COLO668 (cell line): ENCODE results near the gene TRAFD1.
A peak's percentile ranks its signal among the peaks of the same experiment; 100 is the strongest.
"Not testable (repeated sequence)": the region's sequence is repeated elsewhere in the genome, so short reads cannot be mapped to it uniquely, and the experiment has no call there.

Experiments used
- DNase-seq: peaks from one replicate; lab custom pipeline; 2025; ENCODE audit not compliant: unreplicated experiment; lab: John Stamatoyannopoulos, UW

Gene TRAFD1

GRCh38 chr12:112125250-112125999, at the start of gene TRAFD1:
TRAFD1 (plus strand) TSS chr12:112125560; CDS start chr12:112130523, 4,963 bp downstream.
- peak; percentile 99 for DNase-seq

DNA sequence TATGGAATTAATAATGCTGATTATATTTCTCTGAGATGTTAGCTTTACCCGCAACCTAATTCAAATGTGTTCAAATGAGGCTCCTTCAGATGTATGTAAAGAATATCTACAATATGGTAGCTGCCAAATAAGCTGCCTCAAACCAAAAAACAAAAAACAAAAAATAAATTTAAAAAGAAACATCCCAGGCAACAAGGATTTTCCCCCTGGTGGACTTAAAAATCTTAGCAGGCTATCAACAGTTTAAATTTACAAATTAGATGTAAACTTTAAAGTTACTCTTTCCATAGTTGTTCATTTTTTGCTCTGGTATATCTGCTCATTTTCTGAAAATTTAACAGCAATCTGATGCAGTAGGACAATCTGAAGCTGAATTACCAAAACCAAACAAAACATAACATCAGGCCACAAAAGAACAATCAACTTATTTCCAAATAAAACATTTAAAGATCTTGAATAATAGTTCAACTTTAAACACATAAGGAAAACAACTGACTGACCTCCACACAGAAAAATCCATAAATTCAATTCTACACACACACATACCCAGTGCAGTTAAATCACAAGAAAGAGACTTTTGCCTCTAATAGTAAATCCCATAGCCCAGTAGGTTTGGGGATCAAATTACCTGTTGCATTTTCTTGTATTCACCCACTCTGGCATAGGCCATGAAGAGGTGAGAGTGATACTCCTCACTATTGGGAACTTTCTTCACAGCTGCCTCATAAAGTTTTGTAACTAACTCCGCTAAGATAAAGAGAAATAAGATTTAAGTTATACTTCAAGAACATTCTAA, 38.1 kb upstream of the TRAFD1 start:
- no peak for DNase-seq

- DNase-seq = no peak
Observed at GRCh38 chr12:112087851-112088250, 37.5 kb upstream of the TRAFD1 start.

- no peak for DNase-seq
Observed at GRCh38 chr12:112091563-112091962, 33.8 kb upstream of the TRAFD1 start.

DNA sequence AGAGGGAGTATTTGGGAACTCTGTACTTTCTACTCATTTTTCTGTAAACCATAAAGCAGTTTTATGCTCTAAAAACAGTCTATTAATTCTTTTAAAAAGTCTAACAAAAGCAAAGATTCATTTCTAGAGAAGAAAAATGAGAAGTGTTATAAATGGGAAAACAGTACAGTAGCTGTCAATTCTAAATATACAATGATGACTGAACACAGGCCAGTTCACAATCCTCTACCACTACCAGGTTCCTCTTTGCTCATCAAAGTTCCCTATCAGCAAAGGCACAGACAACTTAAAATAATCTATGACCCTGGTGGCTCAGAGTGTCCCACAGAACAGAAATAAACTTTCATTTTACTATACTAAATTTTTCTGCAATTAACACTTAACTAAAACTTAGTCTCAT, 29.3 kb upstream of the TRAFD1 start:
- DNase-seq = no peak

DNA sequence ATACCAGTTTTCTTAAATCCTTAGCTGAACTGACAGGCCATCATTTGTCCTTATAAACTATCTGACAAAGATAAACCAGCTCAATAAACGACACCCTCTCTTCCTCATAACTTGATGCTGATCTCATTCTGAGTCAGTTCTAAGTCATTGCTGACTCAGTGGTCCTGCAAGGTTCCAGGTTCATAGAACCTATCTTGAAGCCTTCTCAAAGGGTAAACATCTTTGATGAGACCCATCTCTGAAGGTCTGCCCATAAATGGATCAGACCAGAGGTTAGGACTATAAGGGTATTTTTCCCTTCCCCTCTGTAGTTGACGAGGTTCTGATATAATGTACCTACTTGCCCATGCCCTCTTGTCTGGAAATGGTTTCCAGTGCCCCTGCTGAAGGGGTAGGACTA, 28.7 kb upstream of the TRAFD1 start:
- DNase-seq = no peak

DNA sequence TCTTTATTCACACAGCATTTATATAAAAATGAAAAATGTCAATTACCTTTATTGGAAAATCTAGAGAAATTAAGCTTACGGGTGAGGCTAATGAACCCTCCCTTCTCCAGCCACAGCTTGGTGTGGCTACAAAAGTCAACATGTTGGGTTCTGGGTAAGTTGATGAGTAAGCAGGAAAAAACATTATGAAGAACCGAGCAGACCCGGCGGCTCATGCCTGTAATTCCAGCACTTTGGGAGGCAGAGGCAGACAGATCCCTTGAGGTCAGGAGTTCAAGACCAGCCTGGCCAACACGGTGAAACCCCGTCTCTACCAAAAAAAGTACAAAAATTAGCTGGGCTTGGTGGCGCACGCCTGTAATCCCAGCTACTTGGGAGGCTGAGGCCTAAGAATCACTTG, 27.7 kb upstream of the TRAFD1 start:
- no peak for DNase-seq

DNA sequence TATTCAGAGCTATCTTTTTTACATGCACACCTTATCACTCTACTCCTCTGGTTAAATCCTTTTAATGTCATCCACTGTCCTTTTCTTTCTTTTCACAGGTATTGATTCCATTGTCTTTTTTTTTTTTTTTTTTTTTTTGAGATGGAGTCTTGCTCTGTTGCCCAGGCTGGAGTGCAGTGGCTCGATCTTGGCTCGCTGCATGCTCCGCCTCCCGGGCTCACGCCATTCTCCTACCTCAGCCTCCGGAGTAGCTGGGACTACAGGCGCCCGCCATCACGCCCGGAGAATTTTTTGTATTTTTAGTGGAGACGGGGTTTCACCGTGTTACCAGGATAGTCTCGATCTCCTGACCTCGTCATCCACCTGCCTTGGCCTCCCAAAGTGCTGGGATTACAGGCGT, 24.9 kb upstream of the TRAFD1 start:
- not testable (repeated sequence) for DNase-seq

DNA sequence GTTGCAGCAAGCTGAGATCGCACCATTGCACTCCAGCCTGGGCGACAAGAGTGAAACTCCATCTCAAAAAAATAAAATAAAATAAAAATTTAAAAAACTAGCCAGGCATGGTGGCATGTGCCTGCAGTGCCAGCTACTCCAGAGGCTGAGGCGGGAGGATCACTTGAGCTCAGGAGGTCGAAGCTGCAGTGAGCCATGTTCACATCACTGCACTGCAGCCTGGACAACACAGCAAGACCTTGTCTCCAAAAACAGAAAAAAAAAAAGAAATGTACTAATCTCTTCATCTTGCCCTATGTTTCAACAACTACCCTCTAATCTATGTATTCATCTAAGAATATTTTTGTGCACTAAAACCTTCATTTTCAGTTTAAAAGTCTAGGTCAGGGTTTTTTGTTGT, 23.2 kb upstream of the TRAFD1 start:
- no peak for DNase-seq

- not testable (repeated sequence) for DNase-seq
Observed at GRCh38 chr12:112102746-112103145, 22.6 kb upstream of the TRAFD1 start.

DNA sequence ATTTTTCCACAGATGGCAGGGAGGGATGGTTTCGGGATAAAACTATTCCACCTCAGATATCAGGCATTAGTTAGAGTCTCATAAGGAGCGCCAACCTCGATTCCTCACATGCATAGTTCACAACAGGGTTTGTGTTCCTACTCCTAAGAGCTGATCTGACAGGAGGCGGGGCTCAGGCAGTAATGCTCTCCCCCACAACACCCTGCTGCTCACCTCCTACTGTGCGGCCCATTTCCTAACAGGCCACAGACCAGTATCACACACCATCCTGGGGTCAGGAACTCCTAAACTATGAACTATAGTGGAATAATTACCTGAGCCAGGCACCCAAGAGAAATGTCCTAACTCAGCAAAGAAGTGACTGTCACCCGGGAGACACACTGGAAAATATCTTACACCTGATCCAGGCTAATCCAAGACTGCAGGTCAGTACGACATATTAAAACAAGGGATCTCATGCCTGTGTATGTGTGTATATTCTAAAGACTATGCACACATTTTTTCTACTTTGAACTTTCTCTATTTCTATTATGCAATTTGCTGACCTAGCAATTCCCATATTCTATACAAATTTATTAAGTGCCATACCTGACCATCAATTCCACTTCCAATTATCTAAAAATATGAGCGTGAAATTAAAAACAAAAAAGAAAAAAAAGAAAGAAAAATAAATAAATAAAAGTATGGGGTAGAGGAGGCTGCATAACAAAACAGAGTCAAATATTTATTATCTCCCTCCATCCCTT, 21.4 kb upstream of the TRAFD1 start:
- no peak for DNase-seq

DNA sequence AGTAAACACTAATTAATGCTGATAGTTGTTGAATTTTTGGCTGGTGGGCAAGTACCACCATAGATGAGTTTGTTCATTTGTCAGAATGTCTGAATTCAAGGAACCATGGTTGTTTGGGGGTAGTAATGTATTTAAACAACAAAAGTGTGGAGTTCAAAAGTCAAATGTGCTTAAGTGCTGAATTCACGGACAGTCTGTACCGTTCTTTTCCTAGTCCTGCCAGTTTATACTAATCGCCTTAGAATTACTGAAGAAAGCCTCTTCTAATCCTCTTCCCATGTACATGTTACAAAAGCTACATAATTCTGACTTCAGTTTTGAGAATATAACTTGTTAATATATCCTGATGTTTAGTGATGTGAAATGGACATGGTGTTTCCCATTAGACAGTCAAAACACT, 19.5 kb upstream of the TRAFD1 start:
- no peak for DNase-seq

DNA sequence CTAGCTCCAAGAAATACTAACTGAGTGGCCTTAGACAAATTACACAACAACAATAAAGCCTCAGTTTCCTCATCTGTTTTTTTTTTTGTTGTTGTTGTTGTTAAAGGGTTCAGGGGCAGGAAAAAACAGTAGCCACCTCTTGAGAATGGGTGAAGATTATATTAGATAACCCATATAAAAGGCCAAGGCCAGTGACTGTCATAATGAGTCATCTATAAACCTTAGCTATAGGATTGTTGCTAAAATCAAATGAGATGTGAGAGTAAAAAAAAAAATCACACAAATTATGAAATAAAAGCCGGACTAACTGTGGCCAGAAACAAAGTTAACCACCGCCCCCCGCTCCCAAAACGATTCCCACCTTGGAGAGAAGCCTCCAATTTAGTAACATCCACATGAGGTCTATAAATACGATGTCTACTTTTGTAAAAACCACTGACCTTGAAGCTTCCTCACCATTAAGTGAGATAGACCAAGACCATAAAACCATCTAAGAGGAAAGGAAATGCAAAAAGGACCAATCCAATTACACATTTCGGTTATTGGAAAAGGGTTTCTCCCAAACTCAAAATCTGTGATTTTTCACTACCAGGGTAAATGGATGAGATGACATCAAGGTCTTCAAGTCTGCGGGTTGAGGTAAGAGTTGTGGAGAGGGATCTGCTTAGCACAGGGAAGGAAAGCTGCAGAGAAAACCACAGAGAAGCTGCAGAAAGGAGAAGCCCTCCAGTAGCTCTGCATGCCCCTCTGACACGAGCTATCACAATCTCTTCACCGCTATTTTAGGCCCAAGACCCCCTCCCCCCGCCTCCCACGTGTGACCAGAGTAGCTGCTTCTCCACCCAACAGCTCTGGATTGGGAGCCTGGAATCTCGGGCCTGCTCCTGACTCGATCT, 17.8 kb upstream of the TRAFD1 start:
- DNase-seq = peak; percentile 48

GRCh38 chr12:112108202-112109079, 16.9 kb upstream of the TRAFD1 start, which contains the start of gene NAA25:
NAA25 (minus strand) TSS chr12:112108783; CDS start chr12:112108773, 10 bp downstream.
- DNase-seq = peak; percentile 95

GRCh38 chr12:112110787-112111662, 14.3 kb upstream of the TRAFD1 start:
- DNase-seq = not testable (repeated sequence)

GRCh38 chr12:112111931-112112330, 13.4 kb upstream of the TRAFD1 start:
- no peak for DNase-seq

GRCh38 chr12:112112409-112113133, 12.8 kb upstream of the TRAFD1 start:
- no peak for DNase-seq
